Activated B cell treated with CpG ODN at 0.5 μM for 24 hours (primary cell): ENCODE data around the gene COL23A1. TPM values are rescaled to one million over a fixed set of nuclear protein-coding genes. Genes with fewer than 3 reads are reported as not detected.

ENCODE experiments used
- ATAC-seq: fragments of 200-7000 bp; cut with Tn5 transposase; one replicate; pipeline ENCODE4 v1.10.0; 2021; ENCODE audit warnings: low read depth, mild to moderate bottlenecking, moderate library complexity
- CTCF ChIA-PET: fragments of 350-600 bp; sonication (Branson Sonifier 250); formaldehyde crosslinking; loops from one replicate; lab custom pipeline; 2021; ENCODE audit warnings: antibody characterized with exemption; lab: Charles Lee
- POLR2A ChIA-PET: fragments of 350-600 bp; sonication (Branson Sonifier 250); formaldehyde crosslinking; loops from one replicate; lab custom pipeline; 2021; ENCODE audit warnings: antibody characterized with exemption; lab: Charles Lee
- DNase-seq: peaks from one replicate; pipeline ENCODE4 v3.0.0; 2022
- H3K27ac Mint-ChIP-seq: one replicate; pipeline ENCODE4 v1.8.0; 2020; ENCODE audit warnings: mixed read lengths
- H3K27me3 Mint-ChIP-seq: one replicate; pipeline ENCODE4 v1.8.0; 2021; ENCODE audit warnings: mixed read lengths
- H3K36me3 Mint-ChIP-seq: one replicate; pipeline ENCODE4 v1.8.0; 2021; ENCODE audit warnings: low read depth, mixed read lengths
- H3K4me1 Mint-ChIP-seq: one replicate; pipeline ENCODE4 v1.8.0; 2021; ENCODE audit warnings: mixed read lengths
- H3K4me3 Mint-ChIP-seq: one replicate; pipeline ENCODE4 v1.8.0; 2020; ENCODE audit warnings: mild to moderate bottlenecking, mixed read lengths
- H3K9me3 Mint-ChIP-seq: one replicate; pipeline ENCODE4 v1.8.0; 2020; ENCODE audit warnings: mixed read lengths
- intact Hi-C: fragments of 100-400 bp; cut with micrococcal nuclease; formaldehyde crosslinking; loops from one replicate; pipeline ENCODE4 v1.15.1; 2024
- total RNA-seq: library from RNA; stranded (reverse); gene quantifications from 2 replicates; pipeline ENCODE4 v1.2.3, GENCODE V29; 2022
- TF ChIP-seq, protein P1 (sequence below): fragments of 200-600 bp; IDR thresholded peaks from one replicate; pipeline ENCODE4 v1.8.0; 2022; ENCODE audit warnings: antibody characterized with exemption, mild to moderate bottlenecking

The COL23A1 gene
- total RNA-seq, 1 donor from 2014 or later, result not detected

DNA sequence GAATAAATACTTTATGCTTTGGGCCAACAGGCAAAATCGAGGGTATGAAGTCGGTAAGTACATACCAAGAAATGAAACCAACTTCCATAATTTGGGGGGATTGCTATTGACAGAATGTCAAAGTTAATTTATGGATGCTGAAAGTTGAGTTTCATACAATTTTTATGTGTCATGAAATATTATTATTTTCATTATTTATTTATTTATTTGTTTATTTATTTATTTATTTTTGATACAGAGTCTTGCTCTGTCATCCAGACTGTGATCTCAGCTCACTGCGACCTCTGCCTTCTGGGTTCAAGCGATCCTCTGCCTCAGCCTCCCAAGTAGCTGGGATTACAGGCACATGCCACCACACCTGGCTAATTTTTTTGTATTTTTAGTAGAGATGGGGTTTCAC, 398.5 kb downstream of the COL23A1 start:
- ChIA-PET CTCF (no interaction called here), POLR2A (no interaction called here)
- intact Hi-C loops, result no loop called here
- Mint-ChIP-seq H3K4me3 (no peak overlapping the region), H3K27ac (no peak overlapping the region), H3K9me3 (no peaks in the 10 kb centered on the region), H3K36me3 (no peaks in the 10 kb centered on the region), H3K4me1 (no peaks in the 10 kb centered on the region), H3K27me3 (peaks cover 31% of the 10 kb centered on the region)
- no peak for DNase-seq
- TF ChIP-seq, protein P1, sequence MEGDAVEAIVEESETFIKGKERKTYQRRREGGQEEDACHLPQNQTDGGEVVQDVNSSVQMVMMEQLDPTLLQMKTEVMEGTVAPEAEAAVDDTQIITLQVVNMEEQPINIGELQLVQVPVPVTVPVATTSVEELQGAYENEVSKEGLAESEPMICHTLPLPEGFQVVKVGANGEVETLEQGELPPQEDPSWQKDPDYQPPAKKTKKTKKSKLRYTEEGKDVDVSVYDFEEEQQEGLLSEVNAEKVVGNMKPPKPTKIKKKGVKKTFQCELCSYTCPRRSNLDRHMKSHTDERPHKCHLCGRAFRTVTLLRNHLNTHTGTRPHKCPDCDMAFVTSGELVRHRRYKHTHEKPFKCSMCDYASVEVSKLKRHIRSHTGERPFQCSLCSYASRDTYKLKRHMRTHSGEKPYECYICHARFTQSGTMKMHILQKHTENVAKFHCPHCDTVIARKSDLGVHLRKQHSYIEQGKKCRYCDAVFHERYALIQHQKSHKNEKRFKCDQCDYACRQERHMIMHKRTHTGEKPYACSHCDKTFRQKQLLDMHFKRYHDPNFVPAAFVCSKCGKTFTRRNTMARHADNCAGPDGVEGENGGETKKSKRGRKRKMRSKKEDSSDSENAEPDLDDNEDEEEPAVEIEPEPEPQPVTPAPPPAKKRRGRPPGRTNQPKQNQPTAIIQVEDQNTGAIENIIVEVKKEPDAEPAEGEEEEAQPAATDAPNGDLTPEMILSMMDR, result no peak
- no peak for ATAC-seq

DNA sequence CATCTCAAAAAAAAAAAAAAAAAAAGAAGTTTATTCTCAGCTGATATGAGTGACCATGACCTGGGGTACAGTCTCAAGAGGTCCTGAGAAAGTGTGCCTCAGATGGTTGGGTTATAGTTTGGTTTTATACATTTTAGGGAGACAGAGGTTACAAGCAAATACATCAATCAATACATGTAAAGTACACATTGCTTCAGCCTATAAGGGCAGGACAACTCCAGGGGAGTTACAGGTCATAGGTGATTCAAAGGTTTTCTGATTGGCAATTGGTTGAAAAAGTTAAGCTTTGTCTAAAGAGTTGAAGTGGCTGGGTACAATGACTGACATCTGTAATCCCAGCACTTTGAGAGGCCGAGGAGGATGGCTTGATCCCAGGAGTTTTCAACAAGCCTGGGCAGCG, 400.8 kb downstream of the COL23A1 start:
- no peaks in the 10 kb centered on the region for H3K4me1 Mint-ChIP-seq
- no peak for DNase-seq
- intact Hi-C loops, result no loop called here
- TF ChIP-seq, protein P1, result no peak
- ChIA-PET POLR2A (interaction anchor here (0.7 kb wide), 1 partner anchor 16 kb away, joined by 7 read pairs; no protein-coding TSS in a partner anchor), CTCF (no interaction called here)
- no peaks in the 10 kb centered on the region for H3K36me3 Mint-ChIP-seq
- H3K27me3 Mint-ChIP-seq, result peaks cover 24% of the 10 kb centered on the region
- ATAC-seq, result no peak
- no peak overlapping the region for H3K27ac Mint-ChIP-seq
- no peaks in the 10 kb centered on the region for H3K9me3 Mint-ChIP-seq
- no peak overlapping the region for H3K4me3 Mint-ChIP-seq

Other genes with a start within 250 kb of the COL23A1 start
- 62.4 and 65.3 TPM in 2 replicates for gene CLK4, start 36.7 kb upstream of the COL23A1 start, total RNA-seq
- 14.3 and 16.0 TPM in 2 replicates for gene ZNF354A, start 140.3 kb upstream of the COL23A1 start, total RNA-seq